ENCODE measurements around the gene HES7.

HES7 gene

DNA sequence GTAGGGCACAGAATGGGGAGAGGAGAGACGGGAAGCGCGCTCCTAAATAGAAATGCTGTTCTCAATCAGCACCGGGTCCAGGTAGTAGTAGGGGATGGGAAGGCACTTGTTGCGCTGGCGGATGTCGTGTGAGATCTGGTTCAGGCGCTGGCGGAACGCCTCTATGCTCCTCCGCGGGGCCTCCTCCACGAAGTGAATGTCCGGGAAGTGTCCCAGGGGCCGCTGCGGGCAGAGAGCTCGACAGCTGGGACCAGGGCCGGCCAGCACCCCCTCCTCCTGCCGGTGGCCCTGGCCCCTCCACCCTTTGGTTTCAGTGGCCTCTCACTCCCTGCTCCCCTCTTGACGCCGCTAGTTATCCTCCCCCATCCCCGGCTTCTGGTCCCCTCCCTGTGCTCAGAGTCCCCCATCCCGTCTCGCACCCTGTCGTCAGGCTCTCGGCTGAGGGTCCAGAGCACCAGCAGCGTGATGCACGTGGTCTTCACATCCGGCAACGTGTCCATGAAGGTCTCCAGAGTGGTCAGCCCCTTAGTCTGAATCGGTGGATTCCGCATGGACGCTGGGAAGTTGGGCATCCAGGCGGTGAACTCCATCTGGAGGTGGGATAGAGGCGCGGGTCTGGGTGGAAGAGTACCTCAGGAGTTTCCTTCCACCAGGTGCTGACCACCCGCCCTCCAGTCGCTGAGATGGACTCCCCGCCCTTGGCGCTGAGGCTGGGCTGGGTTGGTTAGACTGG lies 51.0 kb downstream of the HES7 start:
- DNase-seq (ENCODE audit: low read depth), result no peak

DNA sequence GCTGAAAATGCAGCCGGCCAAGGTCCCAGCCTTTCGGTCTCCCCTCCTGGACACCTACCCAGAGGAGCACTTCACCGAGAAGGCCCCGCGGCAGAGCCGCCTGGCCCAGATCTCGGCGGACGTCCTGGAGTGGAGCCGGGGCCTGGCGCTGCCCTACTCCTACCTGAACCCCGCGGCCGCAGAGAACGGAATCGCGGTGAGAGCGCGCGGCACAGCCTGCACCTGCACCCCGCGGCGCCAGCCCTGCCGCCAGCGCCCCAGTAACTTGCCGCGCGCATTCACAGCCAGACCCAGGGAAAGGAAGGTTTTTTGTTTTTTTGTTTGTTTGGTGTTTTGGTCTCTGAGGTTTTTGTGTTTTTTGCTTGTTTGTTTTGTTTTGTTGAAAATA lies 51.6 kb downstream of the HES7 start:
- DNase-seq (ENCODE audit: low read depth), result no peak

DNA sequence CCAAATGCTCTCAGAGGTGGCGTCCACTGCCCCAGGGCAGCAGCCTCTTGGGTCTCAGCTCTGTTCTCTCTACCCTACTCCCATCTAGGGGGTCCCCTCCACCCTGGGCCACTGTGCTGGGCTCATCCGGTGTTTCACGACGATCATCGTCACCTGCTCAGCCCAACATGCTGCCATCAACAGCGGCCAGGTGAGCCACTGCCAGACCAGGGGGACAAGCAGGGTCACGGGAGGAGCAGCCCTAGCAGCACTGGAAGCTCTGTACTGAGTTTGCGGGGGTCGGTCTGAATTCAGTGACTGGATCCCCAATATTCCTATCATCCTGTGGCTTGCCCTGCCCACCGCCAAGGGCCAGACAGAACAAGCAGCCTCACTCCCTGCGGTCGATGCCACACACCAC lies 52.4 kb downstream of the HES7 start:
- no peak for DNase-seq (ENCODE audit: low read depth)
